K562 (cell line): ENCODE results near the gene KLHL22. TPM values are rescaled to one million over a fixed set of nuclear protein-coding genes. Genes with fewer than 3 reads are reported as not detected.

Experiments used
- CBFA2T2 ChIP-seq: fragments of 450-650 bp; conservative IDR thresholded peaks from 2 replicates; pipeline ENCODE4 v1.6.1; 2017; ENCODE audit warnings: mild to moderate bottlenecking
- CBFB ChIP-seq: sonication (generic); formaldehyde crosslinking; IDR thresholded peaks from 2 replicates; pipeline ENCODE4 v1.4.0; 2020; ENCODE audit warnings: mild to moderate bottlenecking, missing genetic modification reagents
- CBX5 ChIP-seq: IDR thresholded peaks from 2 replicates; pipeline ENCODE4 v1.6.1; 2014; ENCODE audit warnings: low read depth, borderline replicate concordance
- CBX8 ChIP-seq: fragments of 200-600 bp; sonication (generic); IDR thresholded peaks from 2 replicates; pipeline ENCODE4 v1.6.1; 2012; ENCODE audit warnings: borderline replicate concordance, mixed run types, low read depth, mild to moderate bottlenecking, moderate library complexity, mixed read lengths, low read length, control low read depth, inconsistent platforms; ENCODE audit not compliant: poor library complexity, severe bottlenecking; ENCODE audit errors: extremely low read depth
- CEBPG ChIP-seq, 3 experiments: fragments of 200-800 bp in 1 of 3; sonication (Bioruptor generic) in 1 of 3; sonication (generic) in 1 of 3; formaldehyde crosslinking in 1 of 3; IDR thresholded peaks in 2 of 3; conservative IDR thresholded peaks in 1 of 3; 2 replicates each; pipeline versions ENCODE4 v1.6.1 to v1.8.0; 2016 to 2022; ENCODE audit warnings: missing compliant biosample characterization in 2 of 3, missing genetic modification characterization in 2 of 3, mild to moderate bottlenecking in 1 of 3, missing genetic modification reagents in 1 of 3
- KDM5B ChIP-seq: fragments of 200-600 bp; sonication (generic); IDR thresholded peaks from 2 replicates; pipeline ENCODE4 v1.6.1; 2012; ENCODE audit warnings: low read depth, mild to moderate bottlenecking, moderate library complexity, low read length, control low read depth, inconsistent platforms; ENCODE audit not compliant: insufficient replicate concordance
- NR2C1 ChIP-seq, 2 experiments: fragments of 450-650 bp; IDR thresholded peaks; 2 replicates each; pipeline ENCODE4 v1.6.1; 2017; ENCODE audit warnings: mild to moderate bottlenecking in 2 of 2, antibody characterized with exemption in 1 of 2, inconsistent platforms in 1 of 2, missing compliant biosample characterization in 1 of 2, missing genetic modification characterization in 1 of 2
- NRF1 ChIP-seq, 2 experiments: fragments of 450-650 bp; IDR thresholded peaks in 1 of 2; conservative IDR thresholded peaks in 1 of 2; 2 replicates each; pipeline ENCODE4 v1.6.1; 2014; ENCODE audit warnings: mild to moderate bottlenecking in 2 of 2
- PHF20 ChIP-seq: fragments of 450-650 bp; IDR thresholded peaks from 2 replicates; pipeline ENCODE4 v1.6.1; 2018; ENCODE audit not compliant: partially characterized antibody
- PML ChIP-seq: IDR thresholded peaks from 2 replicates; pipeline ENCODE4 v1.6.1; 2012; ENCODE audit warnings: low read length, inconsistent platforms
- POU5F1 ChIP-seq: fragments of 150-350 bp; IDR thresholded peaks from 2 replicates; pipeline ENCODE4 v1.6.1; 2014; ENCODE audit warnings: borderline replicate concordance, low read length, low read depth, mild to moderate bottlenecking; ENCODE audit not compliant: partially characterized antibody
- XRCC3 ChIP-seq: fragments of 450-650 bp; IDR thresholded peaks from 2 replicates; pipeline ENCODE4 v1.6.1; 2017; ENCODE audit warnings: mild to moderate bottlenecking, moderate library complexity
- ZBED1 ChIP-seq: IDR thresholded peaks from 2 replicates; pipeline ENCODE4 v1.6.1; 2014
- ZNF696 ChIP-seq: fragments of 250-450 bp; sonication (Bioruptor Pico); conservative IDR thresholded peaks from 2 replicates; pipeline ENCODE4 v1.4.0; 2020; ENCODE audit warnings: mild to moderate bottlenecking, moderate library complexity
- ZNF699 ChIP-seq: fragments of 250-450 bp; sonication (Bioruptor Pico); IDR thresholded peaks from 2 replicates; pipeline ENCODE4 v1.8.0; 2021; ENCODE audit warnings: mild to moderate bottlenecking, moderate library complexity; ENCODE audit not compliant: insufficient replicate concordance
- ZNF785 ChIP-seq: fragments of 250-450 bp; sonication (Bioruptor Pico); IDR thresholded peaks from 2 replicates; pipeline ENCODE4 v1.4.0; 2020; ENCODE audit warnings: mild to moderate bottlenecking
- ZNF79 ChIP-seq: fragments of 250-450 bp; sonication (Bioruptor Pico); IDR thresholded peaks from 2 replicates; pipeline ENCODE4 v1.4.0; 2020; ENCODE audit warnings: low read depth, mild to moderate bottlenecking, moderate library complexity
- polyA plus RNA-seq, 8 experiments: library from polyadenylated mRNA; depleted of rRNA in 4 of 8; stranded (reverse) in 5 of 8; unstranded in 3 of 8; fragments of >200 nt; fragmentation: Nextera tagmentation in 2 of 8; fragmentation: Illumina TruSeq in 1 of 8; extraction: Ambion mirVana in 2 of 8; extraction: Trizol in 1 of 8; gene quantifications; 2 replicates each; pipeline versions ENCODE4 v1.2.1 to v1.2.3, GENCODE V29; 2011 to 2014; ENCODE audit warnings: inconsistent platforms in 1 of 8, missing spikeins in 1 of 8
- total RNA-seq, 7 experiments: library from RNA; depleted of rRNA in 6 of 7; stranded (reverse); fragments of >200 nt in 6 of 7; fragmentation: Illumina TruSeq in 2 of 7; extraction: Trizol in 2 of 7; gene quantifications; 2 replicates each; pipeline versions ENCODE4 v1.2.1 to v1.2.3, GENCODE V29; 2011 to 2021; ENCODE audit warnings: low replicate concordance in 1 of 7
- TF ChIP-seq, protein P1 (sequence below): fragments of 450-650 bp; IDR thresholded peaks from 2 replicates; pipeline ENCODE4 v1.6.1; 2016; ENCODE audit warnings: missing biosample characterization, missing genetic modification characterization
- TF ChIP-seq, protein P2 (sequence below): fragments of 450-650 bp; IDR thresholded peaks from 2 replicates; pipeline ENCODE4 v1.6.1; 2016; ENCODE audit warnings: antibody characterized with exemption
- TF ChIP-seq, protein P3 (sequence below): sonication (generic); formaldehyde crosslinking; IDR thresholded peaks from 2 replicates; pipeline ENCODE4 v1.8.0; 2023; ENCODE audit warnings: mild to moderate bottlenecking, missing genetic modification reagents
- TF ChIP-seq, protein P4 (sequence below): sonication (generic); formaldehyde crosslinking; IDR thresholded peaks from 2 replicates; pipeline ENCODE4 v1.5.0; 2020; ENCODE audit warnings: missing genetic modification reagents

The KLHL22 gene
- total and polyA plus RNA-seq, 9 of the 15 experiments (the other 6 are each of a cell fraction or from before 2014, with no cell fraction given): 1.3 to 25.6 (median 15.2) TPM

GRCh38 chr22:20392983-20393704, 102.5 kb downstream of the KLHL22 start (continued):
- TF ChIP-seq, protein P1, sequence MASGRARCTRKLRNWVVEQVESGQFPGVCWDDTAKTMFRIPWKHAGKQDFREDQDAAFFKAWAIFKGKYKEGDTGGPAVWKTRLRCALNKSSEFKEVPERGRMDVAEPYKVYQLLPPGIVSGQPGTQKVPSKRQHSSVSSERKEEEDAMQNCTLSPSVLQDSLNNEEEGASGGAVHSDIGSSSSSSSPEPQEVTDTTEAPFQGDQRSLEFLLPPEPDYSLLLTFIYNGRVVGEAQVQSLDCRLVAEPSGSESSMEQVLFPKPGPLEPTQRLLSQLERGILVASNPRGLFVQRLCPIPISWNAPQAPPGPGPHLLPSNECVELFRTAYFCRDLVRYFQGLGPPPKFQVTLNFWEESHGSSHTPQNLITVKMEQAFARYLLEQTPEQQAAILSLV: peak; percentile 34; the same call in 1 of the 2 replicates
- TF ChIP-seq CEBPG (CRISPR knock-in tag; IDR thresholded peaks at IDR 0.05) (no peak), CEBPG (tag; conservative IDR thresholded peaks at IDR 0.05 in 1 of 2, IDR thresholded peaks at IDR 0.05 in 1 of 2) (peak; percentile 57 to 73; a peak in 3 of 4 replicates), ZNF699 (no peak), NRF1 (conservative IDR thresholded peaks at IDR 0.05 in 1 of 2, IDR thresholded peaks at IDR 0.05 in 1 of 2) (no peak), XRCC3 (no peak), CBFB (CRISPR knock-in tag) (no peak), NR2C1 (IDR thresholded peaks at IDR 0.05) (no peak), NR2C1 (tag; IDR thresholded peaks at IDR 0.05) (no peak), KDM5B (no peak), ZNF79 (CRISPR knock-in tag) (no peak), CBFA2T2 (no peak), POU5F1 (no peak), PML (no peak), CBX5 (no peak), ZNF785 (CRISPR knock-in tag) (no peak), ZBED1 (no peak), ZNF696 (CRISPR knock-in tag) (0 out of 2 replicates have a peak, but pooled peaks have one; percentile 28), CBX8 (no peak), PHF20 (no peak)
- TF ChIP-seq, protein P2, sequence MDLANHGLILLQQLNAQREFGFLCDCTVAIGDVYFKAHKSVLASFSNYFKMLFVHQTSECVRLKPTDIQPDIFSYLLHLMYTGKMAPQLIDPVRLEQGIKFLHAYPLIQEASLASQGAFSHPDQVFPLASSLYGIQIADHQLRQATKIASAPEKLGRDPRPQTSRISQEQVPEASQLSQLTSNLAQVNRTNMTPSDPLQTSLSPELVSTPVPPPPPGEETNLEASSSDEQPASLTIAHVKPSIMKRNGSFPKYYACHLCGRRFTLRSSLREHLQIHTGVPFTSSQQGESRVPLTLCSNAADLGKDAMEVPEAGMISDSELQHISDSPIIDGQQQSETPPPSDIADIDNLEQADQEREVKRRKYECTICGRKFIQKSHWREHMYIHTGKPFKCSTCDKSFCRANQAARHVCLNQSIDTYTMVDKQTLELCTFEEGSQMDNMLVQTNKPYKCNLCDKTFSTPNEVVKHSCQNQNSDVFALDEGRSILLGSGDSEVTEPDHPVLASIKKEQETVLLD: no peak
- TF ChIP-seq, protein P3, sequence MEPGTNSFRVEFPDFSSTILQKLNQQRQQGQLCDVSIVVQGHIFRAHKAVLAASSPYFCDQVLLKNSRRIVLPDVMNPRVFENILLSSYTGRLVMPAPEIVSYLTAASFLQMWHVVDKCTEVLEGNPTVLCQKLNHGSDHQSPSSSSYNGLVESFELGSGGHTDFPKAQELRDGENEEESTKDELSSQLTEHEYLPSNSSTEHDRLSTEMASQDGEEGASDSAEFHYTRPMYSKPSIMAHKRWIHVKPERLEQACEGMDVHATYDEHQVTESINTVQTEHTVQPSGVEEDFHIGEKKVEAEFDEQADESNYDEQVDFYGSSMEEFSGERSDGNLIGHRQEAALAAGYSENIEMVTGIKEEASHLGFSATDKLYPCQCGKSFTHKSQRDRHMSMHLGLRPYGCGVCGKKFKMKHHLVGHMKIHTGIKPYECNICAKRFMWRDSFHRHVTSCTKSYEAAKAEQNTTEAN (CRISPR knock-in tag): no peak
- TF ChIP-seq, protein P4, sequence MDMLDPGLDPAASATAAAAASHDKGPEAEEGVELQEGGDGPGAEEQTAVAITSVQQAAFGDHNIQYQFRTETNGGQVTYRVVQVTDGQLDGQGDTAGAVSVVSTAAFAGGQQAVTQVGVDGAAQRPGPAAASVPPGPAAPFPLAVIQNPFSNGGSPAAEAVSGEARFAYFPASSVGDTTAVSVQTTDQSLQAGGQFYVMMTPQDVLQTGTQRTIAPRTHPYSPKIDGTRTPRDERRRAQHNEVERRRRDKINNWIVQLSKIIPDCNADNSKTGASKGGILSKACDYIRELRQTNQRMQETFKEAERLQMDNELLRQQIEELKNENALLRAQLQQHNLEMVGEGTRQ (CRISPR knock-in tag): no peak
